AG10803 (cell line): ENCODE data around the gene SLPI.

Source experiments
- DNase-seq: peaks from one replicate; pipeline ENCODE4 v3.0.0; 2010; ENCODE audit warnings: low read depth
- H3K4me3 ChIP-seq: 2 replicates; pipeline ENCODE4 v1.5.1; 2011; ENCODE audit warnings: mild to moderate bottlenecking, low read length, control low read depth
- TF ChIP-seq, protein P1 (sequence below): conservative IDR thresholded peaks from 2 replicates; pipeline ENCODE4 v1.5.1; 2011; ENCODE audit warnings: mild to moderate bottlenecking, low read length, control low read depth, inconsistent platforms

Gene SLPI

DNA sequence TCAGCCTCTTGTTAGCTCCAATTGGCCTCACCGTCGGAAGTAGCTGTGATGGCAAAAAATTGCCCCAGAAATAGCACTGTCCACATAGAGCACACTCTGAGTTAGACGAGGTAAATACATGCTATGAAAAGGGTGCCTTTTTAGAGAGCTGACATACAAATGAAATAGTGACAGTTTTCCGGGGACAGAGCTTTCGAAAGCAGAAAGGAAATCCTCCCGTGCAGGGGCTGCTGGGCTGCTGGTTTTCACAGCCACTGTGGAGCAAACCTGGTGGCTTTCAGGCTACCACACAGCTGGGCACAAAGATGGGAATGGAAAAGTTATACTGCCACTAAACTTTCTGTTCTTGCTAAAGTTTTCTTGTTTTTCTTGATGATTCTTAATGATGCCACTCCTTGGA is 8.3 kb downstream of the SLPI start:
- TF ChIP-seq, protein P1, sequence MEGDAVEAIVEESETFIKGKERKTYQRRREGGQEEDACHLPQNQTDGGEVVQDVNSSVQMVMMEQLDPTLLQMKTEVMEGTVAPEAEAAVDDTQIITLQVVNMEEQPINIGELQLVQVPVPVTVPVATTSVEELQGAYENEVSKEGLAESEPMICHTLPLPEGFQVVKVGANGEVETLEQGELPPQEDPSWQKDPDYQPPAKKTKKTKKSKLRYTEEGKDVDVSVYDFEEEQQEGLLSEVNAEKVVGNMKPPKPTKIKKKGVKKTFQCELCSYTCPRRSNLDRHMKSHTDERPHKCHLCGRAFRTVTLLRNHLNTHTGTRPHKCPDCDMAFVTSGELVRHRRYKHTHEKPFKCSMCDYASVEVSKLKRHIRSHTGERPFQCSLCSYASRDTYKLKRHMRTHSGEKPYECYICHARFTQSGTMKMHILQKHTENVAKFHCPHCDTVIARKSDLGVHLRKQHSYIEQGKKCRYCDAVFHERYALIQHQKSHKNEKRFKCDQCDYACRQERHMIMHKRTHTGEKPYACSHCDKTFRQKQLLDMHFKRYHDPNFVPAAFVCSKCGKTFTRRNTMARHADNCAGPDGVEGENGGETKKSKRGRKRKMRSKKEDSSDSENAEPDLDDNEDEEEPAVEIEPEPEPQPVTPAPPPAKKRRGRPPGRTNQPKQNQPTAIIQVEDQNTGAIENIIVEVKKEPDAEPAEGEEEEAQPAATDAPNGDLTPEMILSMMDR = no peak
- no peak for DNase-seq
- H3K4me3 ChIP-seq = no peak overlapping the region

DNA sequence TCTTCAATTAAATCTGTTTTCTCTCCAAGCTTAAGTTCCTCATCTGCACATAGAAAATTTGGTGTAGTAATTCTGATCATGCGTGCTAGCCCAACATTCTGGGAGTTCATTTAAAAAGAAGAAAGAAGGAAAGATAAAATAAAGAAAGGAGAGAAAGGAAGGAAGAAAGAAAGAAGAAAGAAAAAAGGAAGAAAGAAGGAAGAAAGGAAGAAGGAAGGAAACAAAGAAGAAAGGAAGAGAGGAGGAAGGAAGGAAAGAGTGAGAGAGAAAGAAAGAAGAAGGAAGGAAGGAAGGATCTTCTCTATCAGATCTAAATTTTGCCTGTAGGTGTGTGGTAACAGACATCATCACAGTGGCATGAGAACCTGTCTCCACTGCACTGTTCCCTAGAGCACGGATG is 16.2 kb downstream of the SLPI start:
- no peak for DNase-seq
- no peak overlapping the region for H3K4me3 ChIP-seq
- TF ChIP-seq, protein P1 = no peak

DNA sequence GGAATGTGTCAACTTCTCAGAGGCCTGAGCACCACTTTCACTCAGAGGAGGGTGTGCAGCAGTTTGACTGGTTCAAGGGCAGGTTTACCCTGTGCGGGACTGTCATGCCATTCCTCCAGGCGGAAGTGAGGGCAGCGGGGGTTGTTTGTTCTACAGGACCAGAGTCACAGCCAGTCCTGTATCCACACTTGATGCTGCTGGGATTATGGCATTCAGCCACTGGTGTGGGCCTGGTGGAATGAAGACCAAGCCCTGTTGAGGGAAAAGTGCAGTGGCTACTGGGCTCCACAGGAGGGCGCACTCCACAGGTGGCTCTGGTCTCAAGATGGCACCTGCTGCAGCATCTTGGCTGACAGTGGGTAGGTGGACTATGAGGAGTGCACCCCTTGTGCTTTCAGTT is 18.4 kb downstream of the SLPI start:
- no peak for DNase-seq

DNA sequence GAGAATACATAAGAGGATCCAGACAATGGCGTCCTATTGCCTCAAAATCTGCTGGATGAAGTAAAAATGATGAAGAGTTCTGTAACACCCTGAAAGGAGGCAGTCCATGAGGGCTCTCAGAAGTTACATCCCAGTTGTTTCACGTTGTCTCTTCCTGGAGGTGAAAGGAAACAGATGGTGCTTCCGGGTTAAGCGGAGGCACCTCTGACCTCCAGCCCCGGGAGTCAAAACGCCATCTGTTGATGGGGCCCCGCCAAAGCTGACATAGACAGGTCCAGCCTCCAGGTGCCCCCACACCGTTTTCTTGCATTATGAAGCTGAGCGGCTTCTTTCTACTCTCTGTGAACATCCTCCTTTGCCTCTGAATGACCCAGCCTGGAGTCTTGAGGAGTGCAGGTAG is 23.7 kb downstream of the SLPI start:
- H3K4me3 ChIP-seq = no peak overlapping the region
- no peak for DNase-seq
- TF ChIP-seq, protein P1 = no peak

More for the DNA sequence above, 18.4 kb downstream of the SLPI start:
- TF ChIP-seq, protein P1 = peak; percentile 37
- no peak overlapping the region for H3K4me3 ChIP-seq

DNA sequence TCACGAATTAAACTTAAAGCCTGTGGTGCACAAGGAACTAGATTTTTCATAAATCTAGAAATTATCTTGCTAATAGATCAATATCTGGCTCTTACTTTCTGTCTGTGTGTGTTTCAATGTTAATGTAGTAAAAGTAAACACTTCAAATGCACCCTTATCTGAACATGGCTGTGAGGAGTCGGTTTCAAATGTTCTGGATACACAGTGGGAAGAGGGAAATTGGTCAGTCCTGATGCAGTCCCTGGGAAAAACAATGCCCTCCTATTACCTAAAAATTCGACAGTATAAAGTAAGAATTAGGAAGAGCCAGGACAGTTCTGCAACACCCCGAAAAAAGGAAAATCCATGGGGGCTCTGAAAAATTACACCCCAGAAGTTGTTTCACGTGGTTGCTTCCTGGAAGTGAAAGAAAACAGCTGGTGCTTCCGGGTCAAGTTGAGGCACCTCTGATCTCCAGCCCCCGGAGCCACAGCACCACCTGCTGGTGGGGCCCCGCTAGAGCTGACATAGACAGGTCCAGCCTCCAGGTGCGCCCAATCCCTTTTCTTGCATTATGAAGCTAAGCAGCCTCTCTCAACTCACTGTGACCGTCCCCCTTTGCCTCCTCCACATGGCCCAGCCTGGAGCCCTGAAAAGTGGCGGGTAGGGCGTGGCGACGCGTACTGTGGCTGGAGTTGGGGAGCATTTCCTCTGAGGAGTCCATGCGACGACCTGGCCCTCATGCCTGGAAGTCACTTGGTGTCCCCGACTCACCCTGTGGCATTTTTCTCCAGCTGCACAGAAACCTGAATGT is 24.9 kb downstream of the SLPI start:
- DNase-seq = no peak
- H3K4me3 ChIP-seq = no peak overlapping the region
- TF ChIP-seq, protein P1 = peak; percentile 37

DNA sequence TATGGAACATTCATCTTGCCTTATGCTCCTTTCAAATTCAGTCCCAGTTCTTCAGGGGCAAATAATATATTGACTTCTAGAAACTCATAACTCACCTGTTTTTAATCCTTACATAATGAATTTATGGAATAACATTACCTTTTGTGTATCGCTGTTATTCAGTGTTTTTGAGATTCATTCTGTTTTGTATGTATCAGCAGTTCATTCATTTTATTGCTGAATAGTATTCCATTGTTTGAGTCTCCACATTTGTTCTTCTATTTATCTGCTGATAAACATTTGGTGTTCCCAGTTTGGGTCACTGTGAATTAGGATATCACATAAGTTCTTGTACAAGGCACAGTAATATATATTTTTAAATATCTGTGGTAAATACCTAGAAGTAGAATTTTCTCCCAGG is 28.1 kb downstream of the SLPI start:
- TF ChIP-seq, protein P1 = no peak
- no peak for DNase-seq
- H3K4me3 ChIP-seq = no peak overlapping the region

DNA sequence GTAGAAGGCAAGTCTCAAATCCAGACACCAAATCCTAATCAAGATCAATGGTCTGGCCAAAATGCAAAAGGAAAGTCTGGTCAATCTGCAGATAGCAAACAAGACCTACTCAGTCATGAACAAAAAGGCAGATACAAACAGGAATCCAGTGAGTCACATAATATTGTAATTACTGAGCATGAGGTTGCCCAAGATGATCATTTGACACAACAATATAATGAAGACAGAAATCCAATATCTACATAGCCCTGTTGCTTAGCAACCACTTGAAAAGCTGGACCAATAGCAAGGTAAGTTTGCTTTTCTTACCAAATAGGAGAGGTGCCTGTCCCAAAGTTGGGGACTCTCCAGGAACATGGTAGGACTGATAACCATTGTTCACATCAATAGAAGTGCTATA is 31.2 kb downstream of the SLPI start:
- DNase-seq = no peak
- TF ChIP-seq, protein P1 = no peak

More for the DNA sequence above, 31.2 kb downstream of the SLPI start:
- no peak overlapping the region for H3K4me3 ChIP-seq
